KMS-11 (cell line): ENCODE results near the gene KIF18A.

Source experiments
- H2AFZ ChIP-seq: fragments of 200-600 bp; sonication (generic); 2 replicates; pipeline ENCODE4 v1.6.1; 2016; ENCODE audit warnings: antibody characterized with exemption, mixed run types, low read depth
- H3K27ac ChIP-seq: fragments of 200-600 bp; sonication (generic); 2 replicates; pipeline ENCODE4 v1.6.1; 2016; ENCODE audit warnings: mild to moderate bottlenecking, mixed run types
- H3K27me3 ChIP-seq: fragments of 200-600 bp; sonication (generic); 2 replicates; pipeline ENCODE4 v1.6.1; 2017; ENCODE audit warnings: mild to moderate bottlenecking, low read depth, mixed run types, moderate library complexity; ENCODE audit not compliant: insufficient read depth
- H3K36me3 ChIP-seq: fragments of 200-600 bp; sonication (generic); 2 replicates; pipeline ENCODE4 v1.6.1; 2017; ENCODE audit warnings: mild to moderate bottlenecking, mixed run types; ENCODE audit not compliant: insufficient read depth
- H3K4me1 ChIP-seq: fragments of 200-600 bp; sonication (generic); 2 replicates; pipeline ENCODE4 v1.6.1; 2016; ENCODE audit warnings: mild to moderate bottlenecking, low read depth, mixed run types; ENCODE audit not compliant: poor library complexity, severe bottlenecking
- H3K4me2 ChIP-seq: fragments of 200-600 bp; sonication (generic); 2 replicates; pipeline ENCODE4 v1.7.0; 2016; ENCODE audit warnings: mild to moderate bottlenecking, mixed run types
- H3K4me3 ChIP-seq: fragments of 200-600 bp; sonication (generic); IDR thresholded peaks from 2 replicates; pipeline ENCODE4 v1.6.1; 2017; ENCODE audit warnings: low read depth, low read length, mixed read lengths; ENCODE audit not compliant: insufficient read depth
- H3K79me2 ChIP-seq: fragments of 200-600 bp; sonication (generic); 2 replicates; pipeline ENCODE4 v1.6.1; 2016; ENCODE audit warnings: low read depth, mixed run types; ENCODE audit not compliant: insufficient read depth
- H3K9ac ChIP-seq: fragments of 200-600 bp; sonication (generic); 2 replicates; pipeline ENCODE4 v1.6.1; 2016; ENCODE audit warnings: mild to moderate bottlenecking, mixed run types
- H4K20me1 ChIP-seq: fragments of 200-600 bp; sonication (generic); 2 replicates; pipeline ENCODE4 v1.6.1; 2016; ENCODE audit warnings: mild to moderate bottlenecking, mixed run types; ENCODE audit not compliant: insufficient read depth
- CTCF ChIP-seq: fragments of 200-600 bp; sonication (generic); conservative IDR thresholded peaks from 2 replicates; pipeline ENCODE4 v1.6.1; 2017; ENCODE audit warnings: low read depth, mild to moderate bottlenecking, antibody characterized with exemption, low read length, moderate library complexity, mixed read lengths

The KIF18A gene

GRCh38 chr11:28058333-28058732 is 49.6 kb downstream of the KIF18A start:
- Histone ChIP-seq H3K27ac (no peak overlapping the region), H3K36me3 (no peaks in the 10 kb centered on the region), H3K4me2 (no peak overlapping the region), H3K4me3 (no peak overlapping the region), H2AFZ (no peak overlapping the region), H3K4me1 (peaks cover 5% of the 10 kb centered on the region), H4K20me1 (no peaks in the 10 kb centered on the region), H3K9ac (no peak overlapping the region), H3K79me2 (no peaks in the 10 kb centered on the region), H3K27me3 (no peaks in the 10 kb centered on the region)
- TF ChIP-seq CTCF = no peak

GRCh38 chr11:28054821-28055220 is 53.1 kb downstream of the KIF18A start:
- no peak for TF ChIP-seq CTCF
- Histone ChIP-seq H3K27me3 (no peaks in the 10 kb centered on the region), H3K4me3 (no peak overlapping the region), H3K4me2 (no peak overlapping the region), H2AFZ (no peak overlapping the region), H3K27ac (no peak overlapping the region), H3K36me3 (no peaks in the 10 kb centered on the region), H3K4me1 (peaks cover 13% of the 10 kb centered on the region), H4K20me1 (no peaks in the 10 kb centered on the region), H3K79me2 (no peaks in the 10 kb centered on the region), H3K9ac (no peak overlapping the region)

- Histone ChIP-seq H3K4me1 (peaks cover 9% of the 10 kb centered on the region), H4K20me1 (no peaks in the 10 kb centered on the region), H3K27ac (no peak overlapping the region), H2AFZ (no peak overlapping the region), H3K36me3 (no peaks in the 10 kb centered on the region), H3K4me3 (no peak overlapping the region), H3K27me3 (no peaks in the 10 kb centered on the region), H3K79me2 (no peaks in the 10 kb centered on the region), H3K4me2 (peak overlapping the region; percentile 38; the same call in 1 of the 2 replicates), H3K9ac (no peak overlapping the region)
- TF ChIP-seq CTCF = no peak
Observed at GRCh38 chr11:28049338-28050216, 58.4 kb downstream of the KIF18A start.

- H3K79me2 ChIP-seq = no peaks in the 10 kb centered on the region
- no peak for TF ChIP-seq CTCF
- no peak overlapping the region for H2AFZ ChIP-seq
- no peak overlapping the region for H3K9ac ChIP-seq
- H3K4me1 ChIP-seq = peaks cover 9% of the 10 kb centered on the region
- H3K36me3 ChIP-seq = no peaks in the 10 kb centered on the region
- H4K20me1 ChIP-seq = no peaks in the 10 kb centered on the region
- no peaks in the 10 kb centered on the region for H3K27me3 ChIP-seq
- no peak overlapping the region for H3K27ac ChIP-seq
- H3K4me2 ChIP-seq = no peak overlapping the region
- no peak overlapping the region for H3K4me3 ChIP-seq
Observed at GRCh38 chr11:28048812-28049211, 59.1 kb downstream of the KIF18A start.
